MCF 10A (cell line): ENCODE data around the gene ZNF93. TPM values are rescaled to one million over a fixed set of nuclear protein-coding genes. Genes with fewer than 3 reads are reported as not detected.
"Not testable (repeated sequence)": the region's sequence is repeated elsewhere in the genome, so short reads cannot be mapped to it uniquely, and the experiment has no call there.

Experiments
- BruUV-seq: library from RNA; stranded (reverse); fragments of 400-500 nt; replicated peaks from 2 replicates; lab custom pipeline; 2021; lab: Mats Ljungman, UMichigan
- CTCF ChIA-PET: fragments of 300-600 bp; sonication (Branson Sonifier 250); formaldehyde crosslinking; extraction: SDS; loops from one replicate; lab custom pipeline; 2021; ENCODE audit warnings: antibody characterized with exemption, inconsistent platforms; lab: Yijun Ruan, JAX
- POLR2A ChIA-PET: fragments of 300-600, 350-650 bp; sonication (Branson Sonifier 250); formaldehyde crosslinking; extraction: SDS; loops from one replicate; lab custom pipeline; 2020; ENCODE audit warnings: antibody characterized with exemption, inconsistent platforms; lab: Yijun Ruan, JAX
- DNase-seq: peaks from one replicate; pipeline ENCODE4 v3.0.0-alpha.2; 2018; ENCODE audit not compliant: unreplicated experiment
- H3K27ac Mint-ChIP-seq: one replicate; pipeline ENCODE4 v1.8.0; 2022; ENCODE audit warnings: mild to moderate bottlenecking, low read depth, mixed read lengths; ENCODE audit not compliant: unreplicated experiment
- H3K27me3 Mint-ChIP-seq: one replicate; pipeline ENCODE4 v1.8.0; 2022; ENCODE audit warnings: mixed read lengths; ENCODE audit not compliant: insufficient read depth, unreplicated experiment
- H3K36me3 Mint-ChIP-seq: one replicate; pipeline ENCODE4 v1.8.0; 2022; ENCODE audit warnings: mild to moderate bottlenecking, moderate library complexity, mixed read lengths; ENCODE audit not compliant: insufficient read depth, unreplicated experiment
- H3K4me1 Mint-ChIP-seq: one replicate; pipeline ENCODE4 v1.8.0; 2022; ENCODE audit warnings: mixed read lengths; ENCODE audit not compliant: insufficient read depth, unreplicated experiment
- H3K4me3 Mint-ChIP-seq: one replicate; pipeline ENCODE4 v1.8.0; 2022; ENCODE audit warnings: mild to moderate bottlenecking, moderate library complexity, mixed read lengths; ENCODE audit not compliant: unreplicated experiment
- H3K9me3 Mint-ChIP-seq: one replicate; pipeline ENCODE4 v1.8.0; 2022; ENCODE audit warnings: mixed read lengths; ENCODE audit not compliant: unreplicated experiment
- CTCF ChIP-seq: fragments of 200-600 bp; IDR thresholded peaks from one replicate; pipeline ENCODE4 v1.8.0; 2022; ENCODE audit warnings: antibody characterized with exemption, mild to moderate bottlenecking; ENCODE audit not compliant: unreplicated experiment
- intact Hi-C: fragments of 100-400 bp; cut with micrococcal nuclease; formaldehyde crosslinking; loops from 2 replicates; pipeline ENCODE4 v1.14.1; 2022
- total RNA-seq: library from RNA; stranded (reverse); gene quantifications from 2 replicates; pipeline ENCODE4 v1.2.3, GENCODE V29; 2022

The ZNF93 gene
- total RNA-seq, 1 experiment from 2014 or later: 1.1 TPM

GRCh38 chr19:19964416-19964815 is 63.7 kb downstream of the ZNF93 start:
- no peak for DNase-seq
- intact Hi-C loops: no loop called here
- Mint-ChIP-seq H3K27me3 (no peaks in the 10 kb centered on the region), H3K4me3 (no peak overlapping the region), H3K4me1 (no peaks in the 10 kb centered on the region), H3K27ac (no peak overlapping the region), H3K9me3 (peaks cover 37% of the 10 kb centered on the region), H3K36me3 (no peaks in the 10 kb centered on the region)
- ChIA-PET POLR2A (no interaction called here), CTCF (no interaction called here)
- TF ChIP-seq CTCF: no peak
- no TSS peak for BruUV-seq

GRCh38 chr19:19966126-19966525 is 65.4 kb downstream of the ZNF93 start:
- H3K4me3 Mint-ChIP-seq, CTCF ChIA-PET, DNase-seq, POLR2A ChIA-PET, H3K27ac Mint-ChIP-seq, H3K36me3 Mint-ChIP-seq, H3K4me1 Mint-ChIP-seq, intact Hi-C loops, BruUV-seq, H3K27me3 Mint-ChIP-seq: not testable (repeated sequence)
- peaks cover 39% of the 10 kb centered on the region for H3K9me3 Mint-ChIP-seq

GRCh38 chr19:19966862-19967261 is 66.1 kb downstream of the ZNF93 start:
- H3K27me3 Mint-ChIP-seq: no peaks in the 10 kb centered on the region
- peaks cover 43% of the 10 kb centered on the region for H3K9me3 Mint-ChIP-seq
- BruUV-seq: no TSS peak
- H3K36me3 Mint-ChIP-seq: no peaks in the 10 kb centered on the region
- no peak for DNase-seq
- H3K27ac Mint-ChIP-seq: no peak overlapping the region
- TF ChIP-seq CTCF: no peak
- no peaks in the 10 kb centered on the region for H3K4me1 Mint-ChIP-seq
- ChIA-PET CTCF (no interaction called here), POLR2A (no interaction called here)
- intact Hi-C loops: no loop called here
- H3K4me3 Mint-ChIP-seq: no peak overlapping the region

Other genes starting within 250 kb of the ZNF93 start
- 63.9 and 67.2 TPM in 2 replicates for gene ATP13A1, start 237.3 kb upstream of the ZNF93 start, total RNA-seq
- 8.6 and 9.2 TPM in 2 replicates for gene ZNF101, start 232.1 kb upstream of the ZNF93 start, total RNA-seq
- 3.5 and 3.9 TPM in 2 replicates for gene ZNF14, start 167.8 kb upstream of the ZNF93 start, total RNA-seq
- 2.5 and 2.6 TPM in 2 replicates for gene ZNF506, start 79.2 kb upstream of the ZNF93 start, total RNA-seq
- 1.4 and 1.8 TPM in 2 replicates for gene ZNF253, start 35.1 kb upstream of the ZNF93 start, total RNA-seq
- gene ZNF682, start 138.6 kb downstream of the ZNF93 start, total RNA-seq: not detected in 2 replicates
- not detected in 2 replicates for gene ZNF90, start 177.1 kb downstream of the ZNF93 start, total RNA-seq